Neuron (in vitro differentiated cells): ENCODE data around the gene CLEC10A.
"Not testable (repeated sequence)": the region's sequence is repeated elsewhere in the genome, so short reads cannot be mapped to it uniquely, and the experiment has no call there.

Source experiments
- H2AFZ ChIP-seq: one replicate; pipeline ENCODE4 v1.6.1; 2013; ENCODE audit warnings: low read depth, mild to moderate bottlenecking, inconsistent platforms, low read length, moderate library complexity
- H3K27me3 ChIP-seq: one replicate; pipeline ENCODE4 v1.6.1; 2013; ENCODE audit warnings: low read length; ENCODE audit not compliant: insufficient read depth
- H3K36me3 ChIP-seq: one replicate; pipeline ENCODE4 v1.6.1; 2013; ENCODE audit warnings: low read length; ENCODE audit not compliant: insufficient read depth
- H3K4me1 ChIP-seq: one replicate; pipeline ENCODE4 v1.6.1; 2013; ENCODE audit warnings: low read length; ENCODE audit not compliant: insufficient read depth
- H3K4me3 ChIP-seq: 2 replicates; pipeline ENCODE4 v1.5.1; 2013; ENCODE audit warnings: mild to moderate bottlenecking, low read length, moderate library complexity
- H3K9me3 ChIP-seq: one replicate; pipeline ENCODE4 v1.6.1; 2013; ENCODE audit warnings: low read length

The CLEC10A gene

GRCh38 chr17:7100641-7101379 is 20.8 kb upstream of the CLEC10A start:
- not testable (repeated sequence) for H3K36me3 ChIP-seq, H3K4me3 ChIP-seq, H2AFZ ChIP-seq, H3K27me3 ChIP-seq, H3K4me1 ChIP-seq, H3K9me3 ChIP-seq

GRCh38 chr17:7098802-7099459 is 18.9 kb upstream of the CLEC10A start:
- Histone ChIP-seq H3K27me3 (peaks cover 10% of the 10 kb centered on the region), H3K36me3 (no peaks in the 10 kb centered on the region)

GRCh38 chr17:7097940-7098339 is 17.9 kb upstream of the CLEC10A start:
- Histone ChIP-seq H2AFZ (no peak overlapping the region), H3K9me3 (peaks cover 1% of the 10 kb centered on the region), H3K36me3 (no peaks in the 10 kb centered on the region), H3K4me1 (no peaks in the 10 kb centered on the region), H3K27me3 (peaks cover 7% of the 10 kb centered on the region), H3K4me3 (no peak overlapping the region)

More at GRCh38 chr17:7098802-7099459, 18.9 kb upstream of the CLEC10A start:
- Histone ChIP-seq H3K4me1 (no peaks in the 10 kb centered on the region), H3K4me3 (no peak overlapping the region), H2AFZ (no peak overlapping the region), H3K9me3 (peaks cover 1% of the 10 kb centered on the region)

- Histone ChIP-seq H3K4me3 (no peak overlapping the region), H2AFZ (no peak overlapping the region), H3K9me3 (peaks cover 1% of the 10 kb centered on the region), H3K36me3 (no peaks in the 10 kb centered on the region), H3K4me1 (no peaks in the 10 kb centered on the region), H3K27me3 (no peaks in the 10 kb centered on the region)
Measured at GRCh38 chr17:7095625-7096024, 15.6 kb upstream of the CLEC10A start.

GRCh38 chr17:7094652-7095019 is 14.6 kb upstream of the CLEC10A start:
- Histone ChIP-seq H3K4me1 (no peaks in the 10 kb centered on the region), H3K27me3 (no peaks in the 10 kb centered on the region), H3K36me3 (no peaks in the 10 kb centered on the region), H3K4me3 (no peak overlapping the region), H2AFZ (no peak overlapping the region), H3K9me3 (peaks cover 1% of the 10 kb centered on the region)

GRCh38 chr17:7091311-7092005 is 11.4 kb upstream of the CLEC10A start:
- not testable (repeated sequence) for H3K36me3 ChIP-seq, H3K27me3 ChIP-seq, H3K4me1 ChIP-seq, H2AFZ ChIP-seq, H3K9me3 ChIP-seq, H3K4me3 ChIP-seq

GRCh38 chr17:7089570-7089969 is 9.5 kb upstream of the CLEC10A start:
- not testable (repeated sequence) for H3K36me3 ChIP-seq, H3K4me1 ChIP-seq, H2AFZ ChIP-seq, H3K27me3 ChIP-seq, H3K9me3 ChIP-seq, H3K4me3 ChIP-seq

- H3K36me3 ChIP-seq, H2AFZ ChIP-seq, H3K9me3 ChIP-seq, H3K4me3 ChIP-seq, H3K27me3 ChIP-seq, H3K4me1 ChIP-seq: not testable (repeated sequence)
Measured at GRCh38 chr17:7088442-7088841, 8.4 kb upstream of the CLEC10A start.

GRCh38 chr17:7084088-7084487 is 4.0 kb upstream of the CLEC10A start:
- H3K27me3 ChIP-seq = no peaks in the 10 kb centered on the region
- H3K4me1 ChIP-seq = peaks cover 4% of the 10 kb centered on the region
- H3K9me3 ChIP-seq = peaks cover 3% of the 10 kb centered on the region
- no peak overlapping the region for H3K4me3 ChIP-seq
- no peak overlapping the region for H2AFZ ChIP-seq
- no peaks in the 10 kb centered on the region for H3K36me3 ChIP-seq

- H3K4me3 ChIP-seq = no peak overlapping the region
- H3K36me3 ChIP-seq = no peaks in the 10 kb centered on the region
- H2AFZ ChIP-seq = no peak overlapping the region
- H3K4me1 ChIP-seq = peaks cover 4% of the 10 kb centered on the region
- no peaks in the 10 kb centered on the region for H3K27me3 ChIP-seq
- H3K9me3 ChIP-seq = peaks cover 3% of the 10 kb centered on the region
Measured at GRCh38 chr17:7083592-7083991, 3.5 kb upstream of the CLEC10A start.

- Histone ChIP-seq H3K4me1 (no peaks in the 10 kb centered on the region), H2AFZ (no peak overlapping the region), H3K4me3 (no peak overlapping the region), H3K9me3 (peaks cover 3% of the 10 kb centered on the region), H3K36me3 (no peaks in the 10 kb centered on the region), H3K27me3 (no peaks in the 10 kb centered on the region)
Measured at GRCh38 chr17:7081341-7082062, 1.5 kb upstream of the CLEC10A start.

- H2AFZ ChIP-seq = no peak overlapping the region
Measured at GRCh38 chr17:7080456-7081041, 498 bp upstream of the CLEC10A start.

GRCh38 chr17:7078711-7079110 is 1.3 kb downstream of the CLEC10A start:
- Histone ChIP-seq H3K27me3 (no peaks in the 10 kb centered on the region), H2AFZ (no peak overlapping the region), H3K36me3 (no peaks in the 10 kb centered on the region), H3K4me3 (no peak overlapping the region), H3K9me3 (peaks cover 3% of the 10 kb centered on the region), H3K4me1 (no peaks in the 10 kb centered on the region)

More at GRCh38 chr17:7080456-7081041, 498 bp upstream of the CLEC10A start:
- Histone ChIP-seq H3K27me3 (no peaks in the 10 kb centered on the region), H3K4me1 (no peaks in the 10 kb centered on the region), H3K9me3 (peaks cover 3% of the 10 kb centered on the region), H3K4me3 (no peak overlapping the region), H3K36me3 (no peaks in the 10 kb centered on the region)
